Left ventricle myocardium inferior (tissue), 1 donor: ENCODE data around the gene TAF7L. TPM values are rescaled to one million over a fixed set of nuclear protein-coding genes. Genes with fewer than 3 reads are reported as not detected.

Experiments used
- DNase-seq: peaks from one replicate; pipeline ENCODE4 v3.0.0-alpha.2; 2020
- H3K27ac ChIP-seq: fragments of 200-600 bp; replicated peaks from 2 replicates; pipeline ENCODE4 v1.8.0; 2021
- H3K27me3 ChIP-seq: fragments of 200-600 bp; 2 replicates; pipeline ENCODE4 v1.8.0; 2021; ENCODE audit warnings: low read depth
- H3K36me3 ChIP-seq: fragments of 200-600 bp; 2 replicates; pipeline ENCODE4 v1.8.0; 2021
- H3K4me1 ChIP-seq: fragments of 200-600 bp; 2 replicates; pipeline ENCODE4 v1.8.0; 2021
- H3K4me3 ChIP-seq: fragments of 200-600 bp; 2 replicates; pipeline ENCODE4 v1.8.0; 2021; ENCODE audit warnings: mild to moderate bottlenecking, moderate library complexity
- H3K9me3 ChIP-seq: fragments of 200-600 bp; replicated peaks from 2 replicates; pipeline ENCODE4 v1.8.0; 2021
- CTCF ChIP-seq: fragments of 200-600 bp; IDR thresholded peaks from 2 replicates; pipeline ENCODE4 v1.8.0; 2021; ENCODE audit warnings: antibody characterized with exemption, mild to moderate bottlenecking, borderline replicate concordance
- intact Hi-C: fragments of 100-400 bp; cut with micrococcal nuclease; formaldehyde crosslinking; loops from one replicate; pipeline ENCODE4 v1.11.0; 2022
- total RNA-seq: library from RNA; stranded (reverse); fragmentation: NEBNext Ultra II Directional; extraction: Animal tissue kit (Norgen Biotek cat#: 25700); gene quantifications from one replicate; pipeline ENCODE4 v1.2.1, GENCODE V29; 2021
- donor health status: DM: no; HTN: yes; CAD: no; lungs with severe emphysema.

The TAF7L gene
- total RNA-seq, 1 donor from 2014 or later, result 0.08 TPM

DNA sequence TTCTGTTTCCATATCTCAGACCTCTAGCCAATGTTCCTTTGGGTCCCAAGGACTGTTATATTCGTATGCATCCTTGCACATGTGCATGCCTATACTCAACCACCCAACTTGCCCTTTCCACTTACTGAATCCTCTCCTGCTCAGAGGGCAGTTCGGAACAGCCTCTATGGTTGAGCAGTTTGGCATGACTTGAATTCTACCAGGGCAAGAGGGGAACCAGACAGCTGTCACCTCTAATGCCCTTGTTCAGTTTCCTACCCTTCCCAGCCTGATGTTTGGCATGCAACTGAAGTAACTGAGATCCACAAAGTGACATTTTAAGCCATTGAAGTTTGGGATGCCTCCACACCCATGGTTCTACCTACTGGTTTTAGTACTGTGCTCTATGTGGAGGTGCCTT is 54.1 kb downstream of the TAF7L start:
- Histone ChIP-seq H3K27me3 (no peaks in the 10 kb centered on the region), H3K9me3 (no peaks in the 10 kb centered on the region), H3K4me1 (no peaks in the 10 kb centered on the region), H3K27ac (no peak overlapping the region), H3K4me3 (no peak overlapping the region), H3K36me3 (no peaks in the 10 kb centered on the region)
- intact Hi-C loops, result no loop called here
- TF ChIP-seq CTCF, result no peak
- no peak for DNase-seq

GRCh38 chrX:101232316-101232715 is 58.8 kb downstream of the TAF7L start:
- DNase-seq, result no peak
- no peak for TF ChIP-seq CTCF
- intact Hi-C loops, result no loop called here
- Histone ChIP-seq H3K4me1 (no peaks in the 10 kb centered on the region), H3K27ac (no peak overlapping the region), H3K36me3 (no peaks in the 10 kb centered on the region), H3K4me3 (no peak overlapping the region), H3K27me3 (no peaks in the 10 kb centered on the region), H3K9me3 (no peaks in the 10 kb centered on the region)

DNA sequence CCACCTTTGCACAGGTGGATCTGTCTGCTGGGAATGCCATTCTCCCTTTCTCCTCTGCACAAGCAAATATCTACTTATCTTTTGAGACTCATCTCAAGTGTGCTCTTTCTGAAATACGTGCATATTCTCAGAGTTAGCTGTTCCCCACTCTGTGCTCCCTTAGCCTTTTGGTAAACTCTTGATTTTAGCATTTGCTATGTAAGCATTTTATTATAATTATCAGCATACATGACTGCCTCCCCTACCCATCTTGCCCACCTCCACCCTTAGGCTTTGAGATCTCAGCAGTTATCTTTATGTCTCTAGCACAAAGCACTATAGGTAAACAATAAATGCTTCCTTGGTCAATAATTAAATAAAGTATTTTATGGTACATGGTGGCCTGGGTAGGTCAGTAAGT is 60.1 kb downstream of the TAF7L start:
- H3K27me3 ChIP-seq, result no peaks in the 10 kb centered on the region
- H3K4me1 ChIP-seq, result no peaks in the 10 kb centered on the region
- H3K9me3 ChIP-seq, result no peaks in the 10 kb centered on the region
- no peak for DNase-seq
- TF ChIP-seq CTCF, result no peak
- H3K4me3 ChIP-seq, result no peak overlapping the region
- intact Hi-C loops, result no loop called here
- H3K36me3 ChIP-seq, result no peaks in the 10 kb centered on the region
- no peak overlapping the region for H3K27ac ChIP-seq

GRCh38 chrX:101230636-101231035 is 60.5 kb downstream of the TAF7L start:
- H3K27me3 ChIP-seq, result no peaks in the 10 kb centered on the region
- no peaks in the 10 kb centered on the region for H3K36me3 ChIP-seq
- H3K9me3 ChIP-seq, result no peaks in the 10 kb centered on the region
- H3K4me1 ChIP-seq, result no peaks in the 10 kb centered on the region
- no peak overlapping the region for H3K27ac ChIP-seq
- H3K4me3 ChIP-seq, result no peak overlapping the region
- intact Hi-C loops, result no loop called here
- no peak for TF ChIP-seq CTCF
- DNase-seq, result no peak

DNA sequence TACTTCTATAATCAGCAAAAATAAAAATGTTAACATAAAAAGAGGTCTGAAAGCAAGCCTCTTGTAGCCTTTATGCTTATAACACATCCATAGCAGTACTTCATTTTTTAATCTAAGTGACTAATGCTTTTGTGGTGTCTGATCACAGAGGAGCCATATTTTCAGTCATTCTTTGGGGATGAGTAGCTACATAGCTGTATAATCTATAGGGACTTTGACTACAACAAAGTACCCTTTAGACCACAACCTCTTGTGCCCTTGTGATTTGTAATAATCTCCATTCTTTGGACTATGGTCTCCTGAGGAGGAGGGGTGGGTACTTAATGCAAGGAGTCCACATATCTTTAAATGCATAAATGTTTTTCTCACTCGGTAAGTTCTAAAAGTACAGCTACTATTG is 62.0 kb downstream of the TAF7L start:
- Histone ChIP-seq H3K4me3 (no peak overlapping the region), H3K27ac (no peak overlapping the region), H3K36me3 (no peaks in the 10 kb centered on the region), H3K9me3 (no peaks in the 10 kb centered on the region), H3K27me3 (no peaks in the 10 kb centered on the region), H3K4me1 (no peaks in the 10 kb centered on the region)
- no peak for DNase-seq
- no peak for TF ChIP-seq CTCF
- intact Hi-C loops, result no loop called here

GRCh38 chrX:101223226-101223625 is 67.9 kb downstream of the TAF7L start:
- intact Hi-C loops, result no loop called here
- Histone ChIP-seq H3K4me1 (no peaks in the 10 kb centered on the region), H3K4me3 (no peak overlapping the region), H3K36me3 (no peaks in the 10 kb centered on the region), H3K27ac (no peak overlapping the region), H3K27me3 (no peaks in the 10 kb centered on the region), H3K9me3 (no peaks in the 10 kb centered on the region)
- TF ChIP-seq CTCF, result no peak
- no peak for DNase-seq
